SW480 (cell line): ENCODE measurements around the gene SLC4A8.
"Not testable (repeated sequence)": the region's sequence is repeated elsewhere in the genome, so short reads cannot be mapped to it uniquely, and the experiment has no call there.

ENCODE experiments used
- DNase-seq: peaks from one replicate; pipeline ENCODE4 v3.0.0-alpha.2; 2016; ENCODE audit warnings: low spot score

Gene SLC4A8

GRCh38 chr12:51480978-51481377 lies 56.3 kb downstream of the SLC4A8 start:
- DNase-seq, result no peak

DNA sequence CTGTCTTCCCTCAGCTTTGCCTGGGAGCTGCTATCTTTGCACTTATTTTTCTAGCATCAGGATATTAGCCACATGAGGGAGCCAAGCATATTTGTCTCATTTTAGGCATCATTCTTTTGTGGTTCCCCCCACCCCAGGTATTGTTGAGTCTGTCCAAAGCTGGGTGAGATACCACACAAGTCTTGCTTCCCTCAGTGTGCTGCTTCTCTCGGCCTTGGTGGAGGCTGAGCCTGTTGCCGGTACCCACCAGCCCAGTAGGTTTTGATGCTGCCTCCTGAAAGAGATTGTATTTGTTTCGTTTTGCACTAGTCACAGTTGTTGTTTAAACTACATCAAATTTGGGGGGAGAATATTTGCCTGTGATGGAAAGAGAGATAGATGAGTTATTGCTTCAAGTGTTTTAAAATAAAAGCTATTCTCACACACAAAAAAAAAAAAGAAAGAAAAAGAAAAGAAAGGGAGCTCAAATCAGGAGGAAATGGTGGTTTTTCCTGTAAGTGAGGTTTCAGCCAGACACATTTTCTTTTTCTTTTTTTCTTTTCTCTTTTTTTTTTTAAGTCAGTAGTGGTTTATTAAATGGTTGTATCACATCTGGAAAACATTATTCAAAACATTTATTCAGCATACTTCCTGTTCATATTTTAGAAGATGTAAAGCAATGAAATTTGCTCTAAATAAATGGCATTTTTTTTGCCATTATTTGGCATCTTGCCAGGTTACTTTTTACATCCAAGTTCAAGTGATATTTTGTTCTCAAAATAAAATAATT lies 58.5 kb downstream of the SLC4A8 start:
- DNase-seq, result no peak

GRCh38 chr12:51484119-51484518 lies 59.5 kb downstream of the SLC4A8 start:
- no peak for DNase-seq

GRCh38 chr12:51488281-51488680 lies 63.6 kb downstream of the SLC4A8 start:
- no peak for DNase-seq

- no peak for DNase-seq
Measured at GRCh38 chr12:51493281-51493680, 68.7 kb downstream of the SLC4A8 start.

- DNase-seq, result no peak
Measured at GRCh38 chr12:51496895-51497294, 72.3 kb downstream of the SLC4A8 start.

- no peak for DNase-seq
Measured at GRCh38 chr12:51504851-51505250, 80.2 kb downstream of the SLC4A8 start.

DNA sequence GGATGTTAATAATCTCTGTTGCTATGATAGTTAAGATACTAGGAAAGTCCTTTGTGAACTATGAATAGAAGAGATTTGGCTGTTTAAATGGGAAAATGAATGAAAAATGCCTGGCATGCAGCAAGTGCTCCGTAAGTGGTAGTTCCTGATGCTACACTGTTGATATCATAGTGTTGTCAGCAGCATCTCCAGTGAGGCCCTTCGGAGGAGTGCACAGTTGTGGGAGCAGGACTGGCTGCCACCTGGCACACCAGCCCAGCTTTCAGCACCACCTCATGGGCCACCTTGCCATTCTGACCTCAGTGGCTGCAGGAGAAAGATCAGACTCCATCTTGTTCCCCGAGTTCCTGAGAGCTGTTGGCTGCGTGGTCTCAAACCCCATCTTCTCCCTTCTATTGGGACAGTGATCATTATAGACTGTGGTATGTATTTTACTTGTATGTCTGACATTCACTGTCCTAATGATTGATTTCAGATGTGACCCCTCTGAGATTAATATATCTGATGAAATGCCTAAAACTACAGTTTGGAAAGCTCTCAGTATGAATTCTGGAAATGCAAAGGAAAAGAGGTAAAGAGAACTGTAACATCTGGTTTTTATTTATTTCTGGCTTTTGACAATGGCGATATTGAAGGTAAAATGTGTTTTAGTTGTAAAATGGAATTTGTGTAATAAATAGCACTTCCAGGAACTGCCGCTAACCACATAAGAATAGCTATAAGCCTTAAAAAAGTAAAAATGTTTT lies 80.9 kb downstream of the SLC4A8 start:
- no peak for DNase-seq

DNA sequence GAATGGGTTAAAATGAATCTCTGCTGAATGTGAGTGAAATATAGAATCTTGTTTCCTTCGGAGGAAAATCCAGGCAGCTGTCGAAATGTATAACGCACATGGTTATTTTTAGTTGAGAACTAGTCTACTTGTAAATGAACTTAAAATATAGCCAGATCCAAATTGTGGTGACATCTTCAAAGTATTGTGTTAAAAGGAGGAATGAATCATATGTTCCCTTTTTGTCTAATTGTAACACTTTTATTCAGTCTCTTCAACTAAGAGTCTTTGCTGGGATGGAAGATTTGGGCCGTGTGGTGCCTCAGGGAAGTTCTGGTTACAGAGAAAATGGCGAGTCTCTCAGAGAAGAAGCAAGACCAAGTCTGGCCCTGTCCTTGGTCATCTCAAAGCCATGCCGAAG lies 82.5 kb downstream of the SLC4A8 start:
- no peak for DNase-seq

- DNase-seq, result no peak
Measured at GRCh38 chr12:51508285-51508684, 83.7 kb downstream of the SLC4A8 start.

DNA sequence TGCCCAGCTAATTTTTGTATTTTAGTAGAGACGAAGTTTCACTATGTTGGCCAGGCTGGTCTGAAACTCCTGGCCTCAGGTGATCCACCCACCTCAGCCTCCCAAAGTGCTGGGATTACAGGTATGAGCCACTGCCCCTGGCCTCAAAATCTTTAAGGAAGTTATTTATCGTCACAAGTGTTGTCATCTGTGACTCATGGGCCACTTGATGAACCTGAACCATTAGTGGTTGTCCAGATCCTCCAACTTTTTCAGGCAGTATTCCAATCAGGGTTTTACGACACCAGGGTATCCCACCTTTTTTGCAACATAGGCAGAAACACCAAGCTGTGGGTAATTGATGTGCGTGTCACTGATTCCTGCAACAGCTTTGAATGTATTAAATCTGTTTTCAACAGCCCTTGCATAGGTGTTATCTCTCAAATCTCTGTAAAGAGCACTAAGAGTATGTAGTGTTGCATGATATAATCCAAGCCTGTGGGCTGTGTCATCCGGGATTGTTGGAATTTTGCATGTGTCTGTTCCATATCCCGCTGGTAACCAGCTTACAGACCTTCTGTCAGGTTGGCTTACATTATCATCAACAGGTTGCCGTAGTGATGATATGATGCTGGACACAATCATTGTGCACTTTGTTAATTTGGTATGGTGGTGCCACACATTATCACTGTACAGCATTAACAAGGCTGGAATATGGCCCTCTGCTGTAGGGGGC lies 87.1 kb downstream of the SLC4A8 start:
- DNase-seq, result no peak

DNA sequence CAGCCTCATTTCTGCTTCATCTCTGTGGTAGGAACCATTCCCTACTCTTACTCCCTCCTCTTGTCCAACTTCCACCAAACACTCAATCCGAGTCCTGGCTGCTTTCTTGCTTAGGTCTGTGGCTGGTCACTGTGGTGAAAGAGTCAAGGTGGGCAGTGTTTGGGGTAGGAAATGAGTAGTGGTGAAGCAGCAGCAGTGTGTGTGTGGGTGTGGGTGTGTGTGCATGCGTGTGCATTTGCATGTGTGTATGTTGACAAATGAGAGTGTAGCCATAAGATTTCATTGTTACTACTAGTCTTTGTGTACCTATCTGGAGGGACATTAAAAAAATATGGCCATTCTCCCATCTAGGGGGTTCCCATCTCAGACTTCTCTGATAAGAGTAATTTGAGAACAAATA lies 87.8 kb downstream of the SLC4A8 start:
- DNase-seq, result no peak

DNA sequence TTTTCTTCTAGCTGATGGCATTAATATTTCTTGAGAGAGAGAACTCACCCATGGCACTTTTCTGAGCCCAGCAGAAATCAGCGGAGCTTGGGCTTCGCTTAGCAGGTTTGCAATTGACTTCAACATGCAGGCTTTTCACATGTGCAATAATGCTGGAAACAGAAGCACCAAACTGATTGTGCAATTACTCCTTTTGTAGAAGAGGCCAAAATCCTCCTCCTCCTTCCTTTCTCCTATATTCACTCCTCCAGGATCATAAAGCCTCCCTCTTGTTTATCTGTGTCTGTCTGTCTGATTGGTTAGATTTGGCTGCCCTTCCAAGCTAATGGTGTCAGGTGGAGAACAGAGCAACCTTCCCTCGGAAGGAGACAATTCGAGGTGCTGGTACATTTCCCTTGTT lies 90.4 kb downstream of the SLC4A8 start:
- not testable (repeated sequence) for DNase-seq

DNA sequence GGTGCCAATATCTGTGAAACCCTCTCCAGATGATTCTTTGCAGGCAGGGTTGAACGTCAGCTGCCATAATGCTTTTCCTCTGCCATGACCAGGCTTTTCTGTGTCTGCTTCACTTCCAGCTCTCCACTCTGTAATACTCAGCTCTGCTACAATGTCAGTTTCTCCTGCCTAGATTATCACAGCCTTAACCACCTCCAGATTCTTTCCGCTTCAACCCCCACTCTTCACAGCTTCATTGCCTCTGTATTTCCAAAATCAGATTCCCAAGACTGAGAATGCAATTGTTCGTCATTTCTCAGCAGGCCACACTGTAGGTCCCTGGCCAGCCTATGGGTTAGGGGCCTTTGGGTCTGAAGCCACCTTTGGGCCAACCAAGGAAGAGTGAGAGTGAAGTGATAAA lies 92.7 kb downstream of the SLC4A8 start:
- DNase-seq, result no peak

GRCh38 chr12:51517800-51518199 lies 93.2 kb downstream of the SLC4A8 start:
- no peak for DNase-seq

GRCh38 chr12:51519755-51520154 lies 95.1 kb downstream of the SLC4A8 start:
- DNase-seq, result no peak

DNA sequence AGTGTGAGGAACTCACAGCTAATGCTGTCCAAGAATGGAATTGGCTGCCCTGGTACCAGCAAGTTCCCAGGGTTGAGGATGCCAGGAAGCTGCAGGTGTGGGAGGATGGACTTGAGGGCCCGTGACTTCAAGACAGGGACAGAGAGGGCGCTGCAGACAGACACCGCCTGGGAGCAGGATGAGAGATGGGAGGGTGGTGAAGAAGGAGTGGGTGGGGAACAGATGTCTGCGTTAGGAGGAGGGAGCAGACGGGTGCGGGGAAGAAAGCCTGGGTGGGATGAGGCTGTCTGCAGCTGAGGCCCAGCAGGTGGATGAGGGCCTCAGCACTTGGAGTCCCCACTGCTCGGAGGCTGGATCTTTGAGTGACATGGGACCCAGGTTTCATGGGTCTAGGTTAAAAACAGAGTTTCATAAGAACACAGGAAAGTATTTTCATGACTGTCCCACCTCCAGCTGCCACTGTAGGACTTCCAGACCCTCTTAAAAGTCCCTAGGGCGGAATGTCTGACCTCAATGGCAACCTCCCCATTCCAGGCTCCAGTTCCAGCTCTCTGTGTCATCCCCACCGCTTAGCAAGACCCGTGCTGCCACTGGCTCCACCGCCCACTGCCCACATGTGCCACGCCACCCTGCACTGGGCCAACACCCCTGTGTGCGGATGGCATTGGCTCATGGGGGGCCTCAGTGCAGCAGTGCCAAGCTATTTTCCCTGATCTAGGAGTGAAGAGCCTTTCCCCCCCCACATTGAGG lies 96.1 kb downstream of the SLC4A8 start:
- no peak for DNase-seq

DNA sequence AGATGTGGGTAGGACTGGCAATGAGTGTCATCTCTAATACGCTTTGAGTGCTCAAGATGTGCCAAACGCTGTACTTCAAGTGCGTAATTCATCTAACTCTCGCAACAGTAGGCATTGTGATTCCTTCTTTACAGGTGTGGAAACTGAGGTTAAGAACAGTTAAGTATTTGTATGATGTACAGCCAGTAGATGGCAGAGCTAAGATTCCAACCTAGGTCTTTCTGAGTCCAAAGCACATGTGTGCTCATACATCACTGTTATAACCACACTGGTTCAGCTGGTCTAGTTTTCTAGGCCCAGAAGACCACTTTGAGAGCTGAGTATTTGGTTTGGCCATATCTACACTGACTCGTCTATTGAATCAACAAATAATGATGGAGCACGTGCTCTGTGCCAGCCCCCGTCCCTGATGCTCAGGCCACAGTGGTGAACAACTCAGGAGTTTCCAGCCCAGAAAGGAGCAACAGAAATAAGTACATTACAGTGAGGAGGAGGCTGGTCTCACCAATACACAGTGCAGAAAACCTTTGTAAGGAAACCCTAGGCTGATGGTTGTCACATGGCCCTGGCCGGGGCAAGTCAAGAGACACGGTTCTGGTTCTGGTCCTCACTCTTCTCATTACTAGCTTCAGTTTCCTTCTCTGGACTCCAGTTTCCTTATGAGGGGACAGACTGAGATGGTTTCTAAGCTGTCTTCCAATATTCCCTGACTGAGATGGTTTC lies 97.1 kb downstream of the SLC4A8 start:
- no peak for DNase-seq

GRCh38 chr12:51522696-51523095 lies 98.1 kb downstream of the SLC4A8 start:
- DNase-seq, result no peak

- DNase-seq, result no peak
Measured at GRCh38 chr12:51524386-51524901, 99.8 kb downstream of the SLC4A8 start.

DNA sequence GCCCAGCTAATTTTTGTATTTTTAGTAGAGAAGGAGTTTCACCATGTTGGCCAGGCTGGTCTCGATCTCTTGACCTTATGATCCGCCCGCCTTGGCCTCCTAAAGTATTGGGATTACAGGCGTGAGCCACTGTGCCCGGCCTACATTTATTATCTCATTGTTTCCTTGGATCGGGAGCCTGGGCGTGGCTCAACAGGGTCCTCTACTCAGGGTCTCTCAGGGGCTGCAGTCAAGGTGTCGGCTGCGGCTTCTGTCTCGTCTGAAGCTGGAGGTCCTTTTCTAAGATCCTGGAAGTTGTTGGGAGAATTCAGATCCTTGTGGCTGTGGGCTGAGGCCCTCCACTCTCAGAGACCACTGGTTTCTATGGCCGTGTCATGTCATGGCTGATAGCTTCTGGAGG lies 100.9 kb downstream of the SLC4A8 start:
- DNase-seq, result no peak
